ENCODE data around the gene SPAG5. TPM values are rescaled to one million over a fixed set of nuclear protein-coding genes. Genes with fewer than 3 reads are reported as not detected.

The SPAG5 gene
- total and polyA plus RNA-seq, 9 of the 15 experiments (the other 6 are each of a cell fraction or from before 2014, with no cell fraction given): 94.4 to 286 (median 151) TPM

- TF ChIP-seq CTCFL (IDR thresholded peaks at IDR 0.05; ENCODE audit: borderline replicate concordance, insufficient read depth, low read depth, low read length, poor library complexity, severe bottlenecking) (no peak), ZNF699 (CRISPR knock-in tag; IDR thresholded peaks at IDR 0.05; ENCODE audit: insufficient replicate concordance) (no peak), XRCC5 (IDR thresholded peaks at IDR 0.05; ENCODE audit: low read depth, low read length) (0 out of 2 replicates have a peak, but pooled peaks have one; percentile 22), ERF (CRISPR knock-in tag; IDR thresholded peaks at IDR 0.05) (no peak), POLR2AphosphoS2 (IDR thresholded peaks at IDR 0.05; ENCODE audit: low read length) (0 out of 2 replicates have a peak, but pooled peaks have one; percentile 47), ZNF592 (IDR thresholded peaks at IDR 0.05) (no peak), TAL1 (IDR thresholded peaks at IDR 0.05) (no peak), CREB1 (IDR thresholded peaks at IDR 0.05) (0 out of 2 replicates have a peak, but pooled peaks have one; percentile 13), CREB1 (CRISPR knock-in tag; IDR thresholded peaks at IDR 0.05) (no peak), MTA1 (IDR thresholded peaks at IDR 0.05; ENCODE audit: borderline replicate concordance) (no peak), PREB (CRISPR knock-in tag; IDR thresholded peaks at IDR 0.05) (no peak), MBD1 (CRISPR knock-in tag; IDR thresholded peaks at IDR 0.05) (no peak), ZNF124 (CRISPR knock-in tag; IDR thresholded peaks at IDR 0.05) (no peak), POLR2AphosphoS5 (IDR thresholded peaks at IDR 0.05; ENCODE audit: control insufficient read depth, insufficient read depth, low read depth, low read length) (peak; percentile 33), ILK (tag; IDR thresholded peaks at IDR 0.05; ENCODE audit: borderline replicate concordance, low read depth) (no peak), SRSF3 (IDR thresholded peaks at IDR 0.05; ENCODE audit: insufficient read depth, low read length) (no peak)
Measured at GRCh38 chr17:28552176-28552999, 46.4 kb downstream of the SPAG5 start, which contains the start of gene UNC119 (continued).

Data from K562 (cell line).